SK-N-MC (cell line): ENCODE measurements around the gene KCNG1.

Experiments
- EZH2 ChIP-seq: fragments of 200-600 bp; sonication (generic); IDR thresholded peaks from one replicate; pipeline ENCODE4 v1.6.1; 2017; ENCODE audit warnings: antibody characterized with exemption
- FOXP2 ChIP-seq: optimal IDR thresholded peaks from 2 replicates; pipeline ENCODE3; 2011; ENCODE audit warnings: mild to moderate bottlenecking, moderate library complexity; ENCODE audit not compliant: insufficient read depth; ENCODE audit errors: extremely low read length, control extremely low read depth
- POLR2AphosphoS5 ChIP-seq: IDR thresholded peaks from 2 replicates; pipeline ENCODE4 v1.6.1; 2012; ENCODE audit warnings: mild to moderate bottlenecking, low read depth, low read length, borderline replicate concordance

DNA sequence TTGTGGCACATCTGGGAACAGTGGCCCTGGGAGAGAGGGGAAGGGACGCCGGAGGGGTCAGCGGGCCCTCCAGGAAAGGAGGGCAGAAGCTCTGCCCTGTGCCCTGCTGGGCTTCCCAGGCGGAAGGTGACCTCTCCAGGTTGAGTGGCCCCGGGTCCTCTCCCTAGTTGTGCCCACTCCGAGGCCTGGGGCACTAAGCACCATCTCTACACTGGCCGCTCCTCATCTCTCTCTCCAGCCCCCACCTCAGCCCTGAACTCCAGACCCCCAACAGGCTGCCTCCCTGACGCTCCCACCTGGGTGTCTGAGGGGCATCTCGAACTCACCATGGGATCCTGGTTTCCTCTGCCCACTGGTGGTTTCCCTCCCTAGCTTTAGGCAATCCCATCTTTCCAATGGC, 18.1 kb downstream of the KCNG1 start:
- TF ChIP-seq POLR2AphosphoS5 (no peak), EZH2 (no peak), FOXP2 (no peak)
